Coronary artery (tissue), 2 donors: ENCODE results near the gene IL31.
A peak's percentile ranks its signal among the peaks of the same experiment; 100 is the strongest.
"Not testable (repeated sequence)": the region's sequence is repeated elsewhere in the genome, so short reads cannot be mapped to it uniquely, and the experiment has no call there.

Experiments
- DNase-seq: peaks from one replicate; pipeline ENCODE4 v3.0.0-alpha.2; 2017; ENCODE audit warnings: low spot score
- H3K27ac ChIP-seq, 2 donors: fragments of 200-600 bp; sonication (generic); one replicate each; pipeline ENCODE4 v1.5.1; 2016 to 2019
- H3K4me3 ChIP-seq: fragments of 200-600 bp; sonication (generic); 2 replicates; pipeline ENCODE4 v1.5.1; 2016; ENCODE audit warnings: mild to moderate bottlenecking, moderate library complexity
- TF ChIP-seq, protein P1 (sequence below): fragments of 200-600 bp; sonication (generic); IDR thresholded peaks from one replicate; pipeline ENCODE4 v1.5.1; 2019; ENCODE audit warnings: antibody characterized with exemption

Gene IL31

DNA sequence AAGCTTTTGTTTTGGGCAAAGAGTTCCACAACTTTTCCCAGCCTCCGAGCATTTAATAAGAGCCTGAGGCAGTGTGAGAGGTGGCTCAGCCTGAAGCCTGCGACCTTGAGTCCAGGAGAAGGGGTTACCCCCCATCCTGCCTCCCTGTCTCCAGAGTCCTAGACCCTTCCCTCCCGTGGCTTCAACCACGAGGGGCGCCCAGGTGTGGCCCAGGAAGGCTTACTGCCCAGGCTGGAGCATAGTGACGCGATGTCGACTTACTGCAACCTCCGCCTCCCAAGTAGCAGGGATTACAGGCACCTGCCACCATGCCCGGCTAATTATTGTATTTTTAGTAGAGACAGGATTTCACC lies 9.5 kb upstream of the IL31 start:
- H3K27ac ChIP-seq = no peak overlapping the region
- DNase-seq = no peak
- TF ChIP-seq, protein P1, sequence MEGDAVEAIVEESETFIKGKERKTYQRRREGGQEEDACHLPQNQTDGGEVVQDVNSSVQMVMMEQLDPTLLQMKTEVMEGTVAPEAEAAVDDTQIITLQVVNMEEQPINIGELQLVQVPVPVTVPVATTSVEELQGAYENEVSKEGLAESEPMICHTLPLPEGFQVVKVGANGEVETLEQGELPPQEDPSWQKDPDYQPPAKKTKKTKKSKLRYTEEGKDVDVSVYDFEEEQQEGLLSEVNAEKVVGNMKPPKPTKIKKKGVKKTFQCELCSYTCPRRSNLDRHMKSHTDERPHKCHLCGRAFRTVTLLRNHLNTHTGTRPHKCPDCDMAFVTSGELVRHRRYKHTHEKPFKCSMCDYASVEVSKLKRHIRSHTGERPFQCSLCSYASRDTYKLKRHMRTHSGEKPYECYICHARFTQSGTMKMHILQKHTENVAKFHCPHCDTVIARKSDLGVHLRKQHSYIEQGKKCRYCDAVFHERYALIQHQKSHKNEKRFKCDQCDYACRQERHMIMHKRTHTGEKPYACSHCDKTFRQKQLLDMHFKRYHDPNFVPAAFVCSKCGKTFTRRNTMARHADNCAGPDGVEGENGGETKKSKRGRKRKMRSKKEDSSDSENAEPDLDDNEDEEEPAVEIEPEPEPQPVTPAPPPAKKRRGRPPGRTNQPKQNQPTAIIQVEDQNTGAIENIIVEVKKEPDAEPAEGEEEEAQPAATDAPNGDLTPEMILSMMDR = no peak
- peak overlapping the region; percentile 76 for H3K4me3 ChIP-seq

DNA sequence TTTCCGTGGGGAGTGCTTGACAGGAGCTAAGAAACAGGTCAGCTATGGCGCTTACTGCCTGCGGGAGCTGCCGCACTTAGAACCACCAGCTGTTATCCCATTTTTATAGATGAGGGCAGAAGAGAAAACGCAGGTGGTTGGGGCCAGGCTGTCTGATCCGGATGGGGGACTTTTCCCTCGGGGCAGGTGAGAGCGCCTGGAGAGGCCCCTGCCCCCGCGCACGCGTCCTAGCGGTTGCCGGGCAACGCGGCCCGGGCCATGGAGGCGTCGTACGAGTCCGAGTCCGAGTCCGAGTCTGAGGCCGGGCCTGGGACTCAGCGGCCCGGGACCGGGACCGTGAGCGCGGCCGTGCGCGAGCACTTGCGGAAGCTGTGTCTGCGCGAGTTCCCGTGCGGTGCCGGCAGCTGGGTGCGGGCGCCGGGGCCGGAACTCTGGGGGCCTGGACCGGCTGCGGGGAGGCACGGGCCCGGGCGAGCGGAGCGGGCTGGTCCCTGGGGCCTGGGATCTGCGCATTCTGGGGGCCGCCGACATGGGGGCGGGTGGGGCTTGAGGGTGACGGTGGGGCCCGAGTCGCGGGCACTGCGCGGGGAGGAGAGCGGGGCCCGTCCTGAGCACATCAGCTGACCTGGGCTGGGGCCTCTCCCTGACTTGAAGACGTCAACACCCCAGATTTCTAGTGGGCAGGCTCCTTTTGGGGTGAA lies 9.0 kb upstream of the IL31 start, which contains the start of gene LRRC43:
LRRC43 (plus strand) TSS at position 237 of the 701 bp plus-strand sequence; CDS start at position 259, 22 bp downstream.
- Histone ChIP-seq H3K27ac (no peak within 1 kb of the TSS), H3K4me3 (peak within 1 kb of the TSS; percentile 76)
- no peak for DNase-seq
- TF ChIP-seq, protein P1 = no peak

DNA sequence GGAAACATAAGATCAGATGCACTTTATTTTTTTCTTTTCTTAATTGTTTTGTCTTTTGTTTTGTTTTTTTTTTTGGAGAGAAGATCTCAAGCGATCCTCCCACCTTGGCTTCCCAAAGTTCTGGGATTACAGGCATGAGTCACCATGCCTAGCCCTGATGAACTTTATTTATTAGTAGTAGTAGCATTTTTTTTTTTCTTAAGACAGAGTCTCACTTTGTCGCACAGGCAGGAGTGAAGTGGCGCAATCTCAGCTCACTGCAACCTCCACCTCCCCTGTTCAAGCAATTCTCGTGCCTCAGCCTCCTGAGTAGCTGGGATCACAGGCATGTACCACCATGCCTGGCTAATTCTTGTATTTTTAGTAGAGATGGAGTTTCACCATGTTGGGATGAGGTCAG lies 2.5 kb upstream of the IL31 start:
- not testable (repeated sequence) for H3K27ac ChIP-seq, DNase-seq, H3K4me3 ChIP-seq

DNA sequence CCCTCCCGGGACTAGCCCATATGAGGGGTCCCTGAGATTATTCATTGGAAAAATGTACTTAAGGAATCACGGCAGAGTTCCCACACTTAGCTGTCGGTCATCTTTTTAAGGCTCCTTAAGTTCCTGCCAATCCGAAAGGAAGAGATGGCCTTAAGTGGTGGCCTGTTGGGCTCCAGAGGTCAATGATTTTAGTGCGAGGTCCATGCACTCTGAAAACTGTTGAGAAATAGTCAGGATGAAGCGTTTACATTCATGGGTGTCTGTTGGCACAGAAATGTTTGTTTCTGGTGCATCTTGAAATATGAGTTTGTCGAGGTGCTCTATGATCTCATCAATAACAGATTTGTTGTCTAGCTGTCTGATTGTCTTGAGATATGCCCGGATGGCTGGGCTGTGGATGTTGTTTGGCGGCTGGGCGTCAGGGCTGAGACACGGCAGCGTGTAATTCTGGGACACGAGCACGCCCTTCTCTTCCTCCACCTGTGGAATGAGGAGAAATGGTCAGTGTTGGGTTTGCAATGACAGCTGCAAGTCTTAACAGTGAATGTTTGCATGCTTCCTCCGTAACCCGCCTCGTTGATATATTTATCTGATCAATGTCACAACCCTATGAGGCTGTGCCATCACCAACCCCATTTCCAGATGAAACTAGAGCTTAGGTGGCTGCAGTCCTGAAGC lies 1.6 kb downstream of the IL31 start:
- Histone ChIP-seq H3K4me3 (no peak overlapping the region), H3K27ac (no peak overlapping the region)
- no peak for DNase-seq
- TF ChIP-seq, protein P1 = no peak

DNA sequence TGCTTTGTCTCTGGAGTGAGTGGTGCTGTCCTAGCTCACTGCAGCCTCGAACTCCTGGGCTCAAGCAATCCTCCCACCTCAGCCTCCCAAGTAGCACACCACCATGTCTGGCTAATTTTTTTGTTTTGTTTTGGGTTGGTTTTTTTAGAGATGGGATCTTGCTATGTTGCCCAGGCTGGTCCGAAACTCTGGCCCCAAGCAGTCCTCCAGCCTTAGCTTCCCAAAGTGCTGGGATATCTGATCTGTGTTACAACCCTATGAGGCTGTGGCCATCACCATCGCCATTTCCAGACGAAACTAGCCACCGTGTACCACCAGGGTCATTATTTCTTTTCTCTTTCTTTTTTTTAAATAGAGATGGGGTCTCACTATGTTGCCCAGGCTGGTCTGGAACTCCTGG lies 2.6 kb downstream of the IL31 start:
- Histone ChIP-seq H3K27ac (no peak overlapping the region), H3K4me3 (no peak overlapping the region)
- DNase-seq = no peak
- TF ChIP-seq, protein P1 = no peak

DNA sequence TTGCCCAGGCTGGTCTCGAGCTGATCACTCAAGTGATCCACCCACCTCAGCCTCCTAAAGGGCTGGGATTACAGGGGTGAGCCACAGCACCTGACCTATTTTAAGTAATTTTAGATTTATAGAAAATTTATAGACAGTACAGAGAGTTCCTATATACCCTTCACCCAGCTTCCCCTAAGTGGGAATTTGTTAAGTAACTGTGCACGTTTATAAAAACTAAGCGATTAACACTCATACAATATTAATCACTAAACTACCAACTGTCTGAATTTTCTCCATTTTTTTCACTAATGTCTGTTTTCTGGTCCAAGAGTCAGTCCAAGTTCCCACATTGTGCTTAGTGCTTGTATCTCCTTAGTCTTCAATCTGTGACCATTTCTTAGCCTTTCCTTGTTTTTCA lies 5.5 kb downstream of the IL31 start:
- H3K27ac ChIP-seq = no peak overlapping the region
- TF ChIP-seq, protein P1 = no peak

DNA sequence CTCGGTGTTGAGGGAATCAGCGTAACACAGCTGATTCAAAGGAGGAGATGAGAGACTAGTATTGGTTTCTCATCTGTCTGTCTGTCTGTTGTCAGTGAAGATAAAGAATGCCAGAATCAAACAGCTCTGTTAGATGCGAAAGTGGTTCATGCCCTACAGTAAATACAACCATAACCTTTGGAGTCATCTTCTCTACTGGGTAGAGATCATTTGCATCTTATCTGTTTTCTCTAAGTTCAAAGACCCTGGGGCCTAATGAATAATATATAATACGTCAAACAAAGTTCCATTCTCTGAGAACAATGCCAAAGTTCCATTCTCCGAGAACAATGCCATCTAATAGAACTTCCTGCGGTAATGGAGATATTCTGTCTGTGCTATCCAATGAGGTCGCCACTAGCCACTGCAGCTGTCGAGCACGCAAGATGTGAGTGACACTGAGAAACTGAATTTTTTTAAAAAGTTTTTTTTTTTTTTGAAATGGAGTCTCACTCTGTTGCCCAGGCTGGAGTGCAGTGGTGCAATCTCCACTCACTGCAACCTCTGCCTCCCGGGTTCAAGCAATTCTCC lies 6.6 kb downstream of the IL31 start:
- no peak for DNase-seq
- Histone ChIP-seq H3K4me3 (no peak overlapping the region), H3K27ac (no peak overlapping the region)
- TF ChIP-seq, protein P1 = no peak

More for the DNA sequence above, 5.5 kb downstream of the IL31 start:
- no peak overlapping the region for H3K4me3 ChIP-seq
- no peak for DNase-seq
